Heart left ventricle (tissue), 16 donors: Measurements from ENCODE around the gene TMEM52B. TPM values are rescaled to one million over a fixed set of nuclear protein-coding genes. Genes with fewer than 3 reads are reported as not detected.

ENCODE experiments used
- ATAC-seq, 4 donors: fragments of 200-7000 bp; cut with Tn5 transposase; one replicate each; pipeline ENCODE4 v1.9.1; 2020 to 2022; ENCODE audit warnings: moderate library complexity in 4 of 4, mild to moderate bottlenecking in 3 of 4, moderate number of reproducible peaks in 1 of 4
- DNase-seq, 5 donors: peaks; one replicate each; pipeline ENCODE4 v3.0.0-alpha.2; 2020
- H3K27ac ChIP-seq, 12 donors: fragments of 200-600 bp; sonication (generic) in 4 of 12; one replicate each; pipeline versions ENCODE4 v1.5.0 to v1.8.0; 2016 to 2022; ENCODE audit warnings: mild to moderate bottlenecking in 2 of 12
- H3K27me3 ChIP-seq, 9 donors: fragments of 200-600 bp; sonication (generic) in 2 of 9; one replicate each; pipeline versions ENCODE4 v1.5.1 to v1.8.0; 2016 to 2022; ENCODE audit warnings: mild to moderate bottlenecking in 3 of 9
- H3K36me3 ChIP-seq, 9 donors: fragments of 200-600 bp; sonication (generic) in 2 of 9; one replicate each; pipeline versions ENCODE4 v1.5.0 to v1.8.0; 2018 to 2022; ENCODE audit warnings: mild to moderate bottlenecking in 2 of 9
- H3K4me1 ChIP-seq, 12 donors: fragments of 200-600 bp; sonication (generic) in 4 of 12; one replicate each; pipeline versions ENCODE4 v1.5.0 to v1.8.0; 2016 to 2022; ENCODE audit warnings: mild to moderate bottlenecking in 3 of 12
- H3K4me3 ChIP-seq, 12 donors: fragments of 200-600 bp; sonication (generic) in 4 of 12; one replicate each; pipeline versions ENCODE4 v1.5.0 to v1.8.0; 2017 to 2022; ENCODE audit warnings: mild to moderate bottlenecking in 9 of 12, moderate library complexity in 4 of 12
- H3K9me3 ChIP-seq, 12 donors: fragments of 200-600 bp; sonication (generic) in 4 of 12; one replicate each; pipeline versions ENCODE4 v1.5.0 to v1.8.0; 2016 to 2022; ENCODE audit warnings: mild to moderate bottlenecking in 1 of 12
- POLR2A ChIP-seq, 2 donors: fragments of 450-650 bp; IDR thresholded peaks; one replicate each; pipeline ENCODE4 v1.6.1; 2017; ENCODE audit warnings: antibody characterized with exemption in 2 of 2, mild to moderate bottlenecking in 2 of 2, moderate library complexity in 2 of 2
- WGBS, 4 donors: extraction: QIAGEN DNeasy Blood & Tissue Kit in 2 of 4; methylation state at CpG; one replicate each; pipeline versions ENCODE4 v1.1.5 to v1.1.7; 2013 to 2018; 5-methylcytosine and 5-hydroxymethylcytosine counted together
- intact Hi-C, 10 donors: fragments of 100-400 bp; cut with DNase I; formaldehyde crosslinking; loops; one replicate each; pipeline versions ENCODE4 v1.11.1 to v1.14.2; 2022
- polyA plus RNA-seq, 2 donors: library from polyadenylated mRNA; stranded (reverse); fragments of 200-250 nt; gene quantifications; one replicate each; pipeline ENCODE4 v1.2.3, GENCODE V29; 2013
- total RNA-seq, 9 donors: library from RNA; depleted of rRNA in 2 of 9; stranded (reverse); fragments of >200 nt in 2 of 9; fragmentation: NEBNext Ultra II Directional in 3 of 9; extraction: Animal tissue kit (Norgen Biotek cat#: 25700) in 3 of 9; gene quantifications; one replicate each; pipeline versions ENCODE4 v1.1.0 to v1.2.4, GENCODE V29; 2016 to 2023
- TF ChIP-seq, protein P1 (sequence below), 12 donors: fragments of 200-600 bp; sonication (generic) in 4 of 12; IDR thresholded peaks; one replicate each; pipeline versions ENCODE4 v1.5.0 to v1.8.0; 2018 to 2022; ENCODE audit warnings: antibody characterized with exemption in 12 of 12, mild to moderate bottlenecking in 5 of 12
- donor health status: ischemic (EF 13 %, LVEDD 7.1; RV severe dilation, severe dysfunction).
- donor health status: healthy with polysubstance abuse.
- donor health status: DM: no; HTN: yes; CAD: no.
- donor health status: DM: no; HTN: no; CAD: no.
- donor health status: ischemic (EF 25% LVEDD 6.9; RV normal size, moderate dysfunction).
- donor health status: ischemic (EF 25% LVEDD 5.7; RV mildly dilated, moderate dysfunction).
- donor health status: healthy.
- donor health status: DM: yes; HTN: yes; CAD: no.
- donor health status: ischemic (EF 35%, LVEDD 5.7; RV mildly dilated, moderate dysfunction).
- donor health status: nonischemic (EF 11% LVEDD 7.7; RV severe dilation, severe dysfunction).
- donor health status: DM: yes; HTN: yes; CAD: no.
- donor health status: PGD.
- donor health status: ischemic (EF 29% LVEDD 5.4; RV normal size, mild dysfunction).
- donor health status: nonischemic (EF 23%, LVEDD 6.1; RV moderate dilation, normal function).

TMEM52B gene
- total and polyA plus RNA-seq, 11 donors: 0.03 to 0.53 TPM; not detected in 9

DNA sequence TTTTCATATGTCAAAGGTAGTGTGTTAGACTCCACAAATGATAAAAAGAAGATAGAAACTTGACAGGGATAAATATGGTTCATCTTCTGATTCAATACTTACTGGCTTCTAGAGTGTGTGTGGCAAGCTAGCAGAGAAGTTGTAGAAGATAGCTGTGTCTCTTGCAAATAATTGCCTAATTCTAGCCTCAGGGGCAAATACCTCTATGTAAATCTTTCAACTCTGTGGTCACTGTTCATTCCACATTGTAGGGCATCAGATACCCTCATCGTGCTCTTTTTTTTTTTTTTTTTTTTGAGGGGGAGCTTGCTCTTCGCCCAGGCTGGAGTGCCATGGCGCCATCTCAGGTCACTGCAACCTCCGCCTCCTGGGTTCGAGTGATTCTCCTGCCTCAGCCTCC lies 8.6 kb upstream of the TMEM52B start:
- TF ChIP-seq POLR2A (IDR thresholded peaks at IDR 0.05): no peak
- TF ChIP-seq, protein P1, sequence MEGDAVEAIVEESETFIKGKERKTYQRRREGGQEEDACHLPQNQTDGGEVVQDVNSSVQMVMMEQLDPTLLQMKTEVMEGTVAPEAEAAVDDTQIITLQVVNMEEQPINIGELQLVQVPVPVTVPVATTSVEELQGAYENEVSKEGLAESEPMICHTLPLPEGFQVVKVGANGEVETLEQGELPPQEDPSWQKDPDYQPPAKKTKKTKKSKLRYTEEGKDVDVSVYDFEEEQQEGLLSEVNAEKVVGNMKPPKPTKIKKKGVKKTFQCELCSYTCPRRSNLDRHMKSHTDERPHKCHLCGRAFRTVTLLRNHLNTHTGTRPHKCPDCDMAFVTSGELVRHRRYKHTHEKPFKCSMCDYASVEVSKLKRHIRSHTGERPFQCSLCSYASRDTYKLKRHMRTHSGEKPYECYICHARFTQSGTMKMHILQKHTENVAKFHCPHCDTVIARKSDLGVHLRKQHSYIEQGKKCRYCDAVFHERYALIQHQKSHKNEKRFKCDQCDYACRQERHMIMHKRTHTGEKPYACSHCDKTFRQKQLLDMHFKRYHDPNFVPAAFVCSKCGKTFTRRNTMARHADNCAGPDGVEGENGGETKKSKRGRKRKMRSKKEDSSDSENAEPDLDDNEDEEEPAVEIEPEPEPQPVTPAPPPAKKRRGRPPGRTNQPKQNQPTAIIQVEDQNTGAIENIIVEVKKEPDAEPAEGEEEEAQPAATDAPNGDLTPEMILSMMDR (IDR thresholded peaks at IDR 0.05): no peak
- no peaks in the 10 kb centered on the region for H3K36me3 ChIP-seq
- DNase-seq (no peak), ATAC-seq (no peak)
- H3K4me1 ChIP-seq: peaks cover 0 to 25% (median 0%) of the 10 kb centered on the region in 12 donors
- no peak overlapping the region for H3K27ac ChIP-seq
- H3K27me3 ChIP-seq: no peaks in the 10 kb centered on the region
- intact Hi-C loops: no loop called here
- H3K4me3 ChIP-seq: no peak overlapping the region
- H3K9me3 ChIP-seq: no peaks in the 10 kb centered on the region
- 88 to 97% (median 91%) methylated on average over 5 of the region's 5 CpGs for WGBS, 4 donors

DNA sequence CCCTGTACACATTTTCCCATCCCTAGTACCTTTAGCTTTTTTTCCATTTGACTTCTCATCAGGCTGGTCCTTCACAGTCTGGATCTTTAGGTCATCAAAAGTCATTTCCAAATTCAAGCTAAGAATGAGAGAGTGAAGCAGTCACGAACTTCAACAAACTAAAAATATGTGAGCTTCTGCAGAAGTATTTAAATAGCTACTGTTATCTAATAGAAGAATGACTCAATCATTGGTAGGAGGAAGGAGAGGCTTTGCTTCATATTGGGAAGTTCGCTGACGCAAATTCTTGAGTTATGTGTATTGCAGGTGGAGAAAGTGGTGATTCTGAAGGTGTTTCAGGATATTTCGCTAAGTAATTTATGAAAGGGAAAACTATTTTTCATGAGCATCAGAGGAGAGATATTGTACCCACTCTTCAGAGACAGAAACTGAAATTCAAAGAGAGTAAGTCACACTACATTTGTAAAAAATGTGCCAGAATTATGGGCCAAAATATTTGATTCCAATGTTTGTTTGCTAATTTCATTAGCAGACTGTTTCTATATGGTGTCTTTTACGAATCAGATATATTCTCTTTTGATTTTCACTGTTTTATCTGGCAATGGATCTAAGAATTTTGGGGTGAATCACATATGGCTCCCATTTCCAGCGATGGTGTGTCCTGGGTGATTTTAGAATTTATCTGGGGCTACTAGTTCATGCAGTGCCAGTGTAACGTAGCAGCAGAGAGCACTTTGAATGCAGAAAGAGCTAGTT lies 6.7 kb upstream of the TMEM52B start, which contains the start of gene OLR1:
Gene OLR1, minus strand, starts transcription at position 160 of the 756 bp plus-strand sequence. Its CDS starts 55 bp downstream, at position 105.
- Histone ChIP-seq H3K27me3 (peaks cover 0 to 14% (median 0%) of the 10 kb centered on the region in 9 donors), H3K36me3 (no peaks in the 10 kb centered on the region), H3K9me3 (no peaks in the 10 kb centered on the region), H3K4me1 (peaks cover 0 to 14% (median 0%) of the 10 kb centered on the region in 12 donors), H3K4me3 (no peak within 1 kb of the TSS), H3K27ac (no peak within 1 kb of the TSS)
- DNase-seq: no peak
- TF ChIP-seq, protein P1 (IDR thresholded peaks at IDR 0.05): no peak
- no peak for TF ChIP-seq POLR2A (IDR thresholded peaks at IDR 0.05)
- 65 to 69% (median 67%) methylated on average over 7 of the region's 7 CpGs for WGBS, 4 donors
- ATAC-seq: no peak
- intact Hi-C loops: no loop called here

DNA sequence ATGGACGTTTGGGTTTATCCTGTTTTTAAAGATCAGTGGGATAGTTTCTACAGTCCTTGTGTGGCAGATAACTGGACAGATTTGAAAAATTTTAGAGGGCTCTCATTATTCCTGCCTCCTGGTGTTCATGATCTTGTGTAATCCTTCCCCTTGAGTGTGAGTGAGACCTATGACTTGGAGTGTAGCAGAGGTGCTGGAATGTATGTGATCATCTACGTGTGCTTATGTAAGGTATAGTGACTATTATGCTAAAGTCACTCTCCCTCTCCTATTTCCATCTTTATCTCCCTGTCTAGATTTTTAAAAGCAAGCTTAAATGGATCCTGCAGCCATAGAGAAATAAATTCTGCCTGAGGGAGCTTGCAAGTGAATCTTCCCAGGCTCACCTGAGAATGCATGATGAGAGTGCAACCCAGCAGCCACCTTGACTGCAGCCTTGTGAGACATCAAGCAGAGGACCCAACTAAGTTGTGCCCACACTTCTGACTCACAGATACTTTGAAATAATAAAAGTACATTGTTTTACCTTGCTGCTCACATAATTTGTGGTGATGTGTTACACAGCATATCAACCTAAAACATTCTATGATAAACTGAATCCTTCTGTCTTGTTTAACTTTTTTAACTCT lies 3.7 kb upstream of the TMEM52B start:
- DNase-seq: no peak
- 64 to 70% (median 68%) methylated on average over 2 of the region's 2 CpGs for WGBS, 4 donors
- Histone ChIP-seq H3K27ac (no peak overlapping the region), H3K4me1 (peaks cover 0 to 10% (median 0%) of the 10 kb centered on the region in 12 donors), H3K4me3 (no peak overlapping the region), H3K27me3 (peaks cover 0 to 23% (median 0%) of the 10 kb centered on the region in 9 donors), H3K36me3 (no peaks in the 10 kb centered on the region), H3K9me3 (no peaks in the 10 kb centered on the region)
- TF ChIP-seq POLR2A (IDR thresholded peaks at IDR 0.05): no peak
- TF ChIP-seq, protein P1 (IDR thresholded peaks at IDR 0.05): no peak
- ATAC-seq: no peak
- intact Hi-C loops: no loop called here
